Stimulated activated CD8-positive, alpha-beta memory T cell treated with anti-CD3 and anti-CD28 coated beads, Interleukin-4, amount 100 ng/mL, for 24 hours (primary cell): Measurements from ENCODE around the gene UBE2O.
"Not testable (repeated sequence)": the region's sequence is repeated elsewhere in the genome, so short reads cannot be mapped to it uniquely, and the experiment has no call there.

Source experiments
- DNase-seq: peaks from one replicate; pipeline ENCODE4 v3.0.0-alpha.2; 2020; ENCODE audit warnings: low read depth

UBE2O gene

DNA sequence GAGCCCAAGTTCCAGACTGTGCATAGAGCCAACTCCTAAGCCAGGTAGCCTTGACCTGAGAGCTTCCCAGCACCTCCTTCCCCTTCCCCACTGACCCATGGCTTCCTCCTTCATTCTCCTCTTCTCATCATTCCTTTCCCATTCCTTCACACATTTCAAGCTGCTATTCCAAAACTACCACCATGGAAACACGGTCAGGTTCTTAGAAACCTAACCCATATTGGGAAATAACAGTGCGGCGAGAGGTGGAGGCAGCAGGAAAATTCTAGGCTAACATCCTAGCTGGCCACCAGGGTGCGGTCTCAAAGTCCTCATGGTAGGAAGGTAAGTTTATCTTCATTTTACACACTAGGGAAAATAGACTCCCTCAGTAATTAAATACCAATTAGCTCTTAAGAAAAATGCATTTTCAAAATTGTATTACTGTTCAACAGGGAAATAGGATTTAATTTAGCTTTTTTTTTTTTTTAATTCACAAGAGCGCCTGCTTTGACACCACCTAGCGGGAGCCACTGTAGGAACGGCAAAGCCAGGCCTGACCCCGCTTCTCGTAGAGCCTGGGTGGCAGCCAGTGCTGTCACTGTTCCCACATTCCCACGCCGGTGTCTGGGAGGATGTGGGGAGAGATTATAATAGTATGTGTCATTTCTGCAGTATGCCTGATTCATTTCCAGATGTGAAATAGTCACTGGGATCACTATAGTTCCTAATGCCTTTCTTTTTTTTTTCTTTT, 82.5 kb downstream of the UBE2O start:
- no peak for DNase-seq

DNA sequence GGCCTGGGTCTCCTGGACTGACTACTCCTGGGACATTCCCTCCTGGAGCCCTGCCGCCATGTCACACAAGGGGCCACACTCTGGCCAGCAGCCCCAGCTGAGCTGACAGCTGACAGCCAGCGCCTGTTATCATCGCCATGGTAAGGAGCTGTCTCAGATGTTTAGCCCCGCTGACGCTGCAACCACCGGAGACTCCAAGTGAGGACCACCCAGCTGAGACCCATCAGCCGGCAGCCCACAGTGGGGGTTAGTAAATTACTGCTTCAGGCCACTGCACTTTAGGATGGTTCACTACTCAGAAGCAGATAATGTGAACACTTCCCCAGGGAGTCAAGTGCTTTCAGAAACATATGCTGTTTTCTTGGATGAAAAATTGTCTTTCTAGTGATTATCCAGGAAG, 83.1 kb downstream of the UBE2O start:
- no peak for DNase-seq

DNA sequence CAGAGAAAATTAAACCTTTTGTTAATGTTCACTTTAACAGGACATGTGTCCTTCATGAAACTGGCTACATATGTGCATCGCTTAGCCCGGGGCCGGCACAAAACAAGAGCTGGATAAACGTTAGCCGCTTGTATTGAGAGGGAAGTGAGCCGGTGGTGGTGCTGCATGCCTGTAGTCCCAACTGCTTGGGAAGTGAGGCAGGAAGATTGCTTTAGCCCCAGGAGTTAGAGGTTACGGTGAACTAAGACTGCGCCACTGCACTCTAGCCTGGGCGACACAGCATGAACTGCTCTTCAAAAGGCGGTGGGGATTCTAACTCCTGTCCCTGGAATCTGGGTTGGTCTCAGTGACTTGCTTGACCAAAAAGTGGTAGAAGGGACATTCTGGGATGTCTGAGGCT, 83.6 kb downstream of the UBE2O start:
- no peak for DNase-seq

DNA sequence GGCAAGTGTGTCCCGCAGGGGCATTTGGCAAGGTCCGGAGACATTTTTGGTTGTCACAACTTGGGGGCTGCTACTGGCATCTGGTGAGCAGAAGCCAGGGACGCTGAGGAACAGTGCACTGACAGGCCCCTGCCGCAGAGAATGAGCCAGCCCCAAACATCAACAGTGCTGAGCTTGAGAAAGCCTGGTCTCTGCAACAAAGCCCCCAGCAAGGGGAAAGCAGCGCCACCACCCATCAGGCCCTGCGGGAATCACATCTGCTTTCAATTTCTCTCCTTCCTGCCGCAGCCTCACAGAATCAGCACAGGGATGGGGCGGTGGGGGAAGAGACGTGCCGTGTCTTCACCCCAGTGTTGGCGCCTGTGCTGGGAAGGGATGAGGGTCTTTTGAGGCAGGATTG, 84.4 kb downstream of the UBE2O start:
- DNase-seq: no peak

DNA sequence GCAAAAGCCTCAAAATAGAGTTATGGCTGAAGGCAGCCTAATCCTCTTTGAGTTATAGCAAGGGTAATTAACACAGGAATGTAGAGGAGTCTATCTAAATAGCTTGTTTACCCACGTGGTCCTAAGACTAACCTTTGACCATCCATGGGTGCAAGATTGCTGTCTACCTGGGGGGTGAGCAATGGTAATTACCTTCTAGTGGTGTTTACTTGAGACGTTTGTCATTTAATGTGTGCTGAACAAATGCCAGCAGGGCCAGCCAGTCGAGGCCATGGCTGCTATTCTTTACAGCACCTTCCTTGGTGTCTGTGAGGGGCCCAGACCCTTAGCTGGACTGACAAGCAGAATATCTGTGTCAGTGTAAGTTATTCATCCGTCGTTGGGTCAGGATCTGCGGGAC, 85.3 kb downstream of the UBE2O start:
- DNase-seq: no peak

DNA sequence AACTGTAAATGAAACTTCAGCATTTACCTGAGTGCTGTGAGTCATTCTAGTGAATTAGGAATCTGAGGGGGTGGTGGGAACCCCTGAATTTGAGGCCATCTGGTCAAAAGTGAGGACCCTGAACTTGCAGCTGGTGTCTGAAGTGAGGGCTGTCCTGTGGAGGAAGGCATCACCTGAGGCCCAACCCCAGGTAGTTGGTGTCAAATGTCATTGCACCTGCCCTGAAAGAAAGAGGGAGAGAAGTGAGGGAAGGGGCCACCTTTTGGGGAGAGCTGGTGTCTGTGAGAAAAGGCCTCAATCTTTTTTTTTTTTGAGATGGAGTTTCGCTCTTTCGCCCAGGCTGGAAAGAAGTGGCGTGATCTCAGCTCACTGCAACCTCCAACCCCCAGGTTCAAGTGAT, 86.7 kb downstream of the UBE2O start:
- DNase-seq: no peak

DNA sequence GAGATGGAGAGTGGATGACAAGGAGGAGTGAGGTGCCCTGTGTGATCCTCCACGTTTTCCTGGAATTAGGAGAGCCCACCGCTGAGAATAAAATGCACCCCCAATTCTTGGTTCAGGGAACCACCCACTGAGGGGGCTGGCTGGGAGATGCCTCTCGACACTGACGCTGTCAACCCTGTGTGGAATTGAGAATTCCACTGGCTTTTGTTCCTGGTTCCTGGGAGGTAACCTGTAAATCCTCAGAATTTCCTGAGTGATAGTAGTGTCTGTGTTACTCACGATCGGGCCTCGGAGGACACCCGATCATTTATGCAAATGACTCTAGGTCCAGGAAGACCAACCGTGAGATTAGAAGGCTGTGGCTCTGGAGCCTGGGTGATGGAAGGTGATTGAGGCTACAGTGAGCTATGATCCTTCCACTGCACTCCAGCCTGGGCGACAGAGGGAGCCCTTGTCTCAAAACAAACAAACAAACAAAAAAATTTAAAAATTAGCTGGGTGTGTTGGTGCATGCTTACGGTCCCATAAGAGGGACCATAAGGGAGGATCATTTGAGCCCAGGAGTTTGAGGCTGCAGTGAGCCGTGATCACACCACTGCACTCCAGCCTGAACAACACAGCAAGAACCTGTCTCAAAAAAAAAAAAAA, 87.6 kb downstream of the UBE2O start:
- DNase-seq: no peak

DNA sequence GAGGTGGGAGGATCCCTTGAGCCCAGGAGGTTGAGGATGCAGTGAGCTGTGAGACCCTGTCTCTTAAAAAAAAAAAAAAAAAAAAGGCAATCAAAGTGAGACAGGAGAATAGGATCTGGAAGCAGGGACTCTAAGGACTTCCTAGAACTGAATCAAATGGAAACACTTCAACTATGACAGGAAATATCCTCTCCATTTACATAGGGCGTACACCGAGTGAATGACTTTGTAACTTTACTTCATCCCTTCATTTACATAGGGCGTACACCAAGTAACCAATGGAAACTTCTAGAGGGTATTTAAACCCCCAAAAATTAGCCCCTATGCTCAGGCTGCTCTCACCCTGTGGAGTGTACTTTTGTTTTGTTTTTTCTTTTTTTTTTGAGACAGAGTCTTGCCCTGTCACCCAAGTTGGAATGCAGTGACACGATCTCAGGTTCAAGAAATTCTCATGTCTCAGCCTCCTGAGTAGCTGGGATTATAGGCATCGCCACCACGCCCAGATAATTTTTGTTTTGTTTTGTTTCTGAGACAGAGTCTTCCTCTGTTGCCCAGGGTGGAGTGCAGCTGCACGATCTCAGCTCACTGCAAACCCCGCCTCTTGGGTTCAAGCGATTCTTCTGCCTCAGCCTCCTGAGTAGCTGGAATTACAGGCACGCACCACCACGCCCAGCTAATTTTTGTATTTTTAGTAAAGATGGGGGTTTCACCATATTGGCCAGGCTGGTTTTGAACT, 89.7 kb downstream of the UBE2O start:
- DNase-seq: no peak

DNA sequence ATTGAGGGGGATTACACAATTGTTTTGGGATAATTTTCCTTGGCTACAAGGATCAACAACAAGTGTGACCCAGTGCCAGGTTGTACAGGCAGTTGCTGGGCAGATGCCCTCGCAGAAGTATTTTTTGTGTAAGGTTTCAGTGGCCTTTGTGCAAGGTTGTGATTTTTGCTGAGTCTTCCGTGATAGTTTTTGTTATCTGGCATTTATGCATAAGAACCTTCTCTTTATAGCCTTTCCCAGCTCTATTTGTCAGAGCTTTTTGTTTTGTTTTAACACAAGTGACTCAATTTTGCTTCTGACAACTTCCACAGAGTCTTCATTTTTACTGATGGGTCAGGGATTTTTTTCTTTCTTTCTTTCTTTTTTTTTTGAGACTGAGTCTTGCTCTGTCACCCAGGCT, 92.5 kb downstream of the UBE2O start:
- no peak for DNase-seq

DNA sequence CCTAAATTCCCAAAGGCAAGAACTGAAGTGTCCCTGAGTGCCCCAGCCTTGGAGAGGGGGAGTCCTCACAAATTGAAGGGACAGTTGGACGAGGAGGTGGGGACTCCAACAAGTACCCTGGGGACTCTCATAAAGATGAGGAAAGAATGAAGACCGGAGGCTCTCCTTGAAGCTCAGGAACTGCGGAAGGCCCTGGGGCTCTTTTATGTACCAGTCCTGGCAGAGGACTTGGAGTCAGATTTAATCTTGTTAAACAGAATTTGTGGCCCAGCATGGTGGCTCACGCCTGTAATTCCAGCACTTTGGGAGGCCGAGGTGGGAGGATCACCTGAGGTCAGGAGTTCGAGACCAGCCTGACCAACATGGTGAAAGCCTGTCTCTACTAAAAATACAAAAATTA, 93.2 kb downstream of the UBE2O start:
- not testable (repeated sequence) for DNase-seq

DNA sequence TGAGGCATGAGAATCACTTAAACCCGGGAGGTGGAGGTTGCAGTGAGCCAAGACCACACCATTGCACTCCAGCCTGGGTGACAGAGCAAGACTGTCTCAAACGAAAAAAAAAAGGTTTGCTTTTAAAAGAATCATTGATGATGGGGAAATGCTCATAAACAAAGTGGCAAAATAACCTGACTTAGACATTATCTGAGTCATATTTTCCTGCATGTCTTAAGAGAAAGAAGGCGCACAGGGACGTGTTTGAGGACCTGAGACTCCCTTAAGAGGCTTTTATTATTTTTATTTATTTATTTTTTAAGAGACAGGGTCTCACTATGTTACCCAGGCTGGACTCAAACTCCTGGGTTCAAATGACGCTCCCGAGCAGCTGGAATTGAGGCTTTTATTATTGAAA, 93.6 kb downstream of the UBE2O start:
- DNase-seq: no peak

DNA sequence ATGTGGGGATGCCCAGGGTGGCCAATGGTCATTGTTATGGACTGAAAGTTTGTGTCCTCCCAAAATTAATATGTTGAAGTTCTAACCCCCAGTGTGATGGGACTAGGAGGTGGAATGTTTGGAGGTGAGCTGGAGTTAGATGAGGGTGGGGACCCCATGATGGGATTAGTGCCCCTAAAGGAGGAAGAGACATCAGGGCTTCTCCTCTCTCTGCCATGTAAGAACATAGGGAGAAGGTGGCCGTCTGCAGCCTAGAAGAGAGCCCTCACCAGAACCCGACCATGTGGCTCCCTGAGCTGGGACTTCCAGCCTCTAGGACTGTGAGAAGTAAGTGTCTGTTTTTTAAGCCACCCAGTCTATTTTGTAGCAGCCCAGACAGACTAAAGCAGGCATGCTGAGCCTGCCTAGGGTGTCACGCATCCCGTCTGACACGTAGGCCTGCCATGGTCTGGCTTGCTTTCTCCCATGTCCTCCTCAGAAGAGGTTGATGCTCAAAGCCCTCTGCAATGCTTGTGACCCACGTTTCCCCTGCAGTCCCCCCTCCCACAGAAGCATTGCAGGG, 95.3 kb downstream of the UBE2O start:
- DNase-seq: no peak

DNA sequence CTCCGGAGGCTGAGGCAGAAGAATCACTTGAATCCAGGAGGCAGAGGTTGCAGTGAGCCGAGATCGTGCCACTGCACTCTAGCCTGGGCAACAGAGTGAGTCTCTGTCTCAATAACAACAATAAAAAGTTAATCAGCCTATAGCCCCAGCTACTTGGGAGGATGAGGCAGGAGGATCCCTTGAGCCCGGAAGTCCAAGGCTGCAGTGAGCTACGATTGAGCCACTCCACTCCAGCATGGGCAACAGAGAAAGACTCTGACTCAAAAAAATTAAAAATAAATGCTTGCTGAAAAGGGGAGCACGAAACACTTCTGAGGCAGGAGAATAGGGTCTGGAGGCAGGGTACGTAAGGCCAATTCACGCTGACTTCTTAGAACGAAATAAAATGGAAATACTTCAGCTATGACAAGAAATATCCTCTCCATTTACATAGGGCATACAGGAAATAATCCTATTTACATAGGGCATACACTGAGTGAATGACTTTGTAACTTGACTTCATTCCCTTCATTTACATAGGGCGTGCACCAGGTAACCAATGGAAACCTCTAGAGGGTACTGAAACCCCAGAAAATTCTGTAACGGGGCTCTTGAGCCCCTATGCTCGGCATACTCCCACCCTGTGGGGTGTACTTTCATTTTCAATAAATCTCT, 96.0 kb downstream of the UBE2O start:
- DNase-seq: no peak

DNA sequence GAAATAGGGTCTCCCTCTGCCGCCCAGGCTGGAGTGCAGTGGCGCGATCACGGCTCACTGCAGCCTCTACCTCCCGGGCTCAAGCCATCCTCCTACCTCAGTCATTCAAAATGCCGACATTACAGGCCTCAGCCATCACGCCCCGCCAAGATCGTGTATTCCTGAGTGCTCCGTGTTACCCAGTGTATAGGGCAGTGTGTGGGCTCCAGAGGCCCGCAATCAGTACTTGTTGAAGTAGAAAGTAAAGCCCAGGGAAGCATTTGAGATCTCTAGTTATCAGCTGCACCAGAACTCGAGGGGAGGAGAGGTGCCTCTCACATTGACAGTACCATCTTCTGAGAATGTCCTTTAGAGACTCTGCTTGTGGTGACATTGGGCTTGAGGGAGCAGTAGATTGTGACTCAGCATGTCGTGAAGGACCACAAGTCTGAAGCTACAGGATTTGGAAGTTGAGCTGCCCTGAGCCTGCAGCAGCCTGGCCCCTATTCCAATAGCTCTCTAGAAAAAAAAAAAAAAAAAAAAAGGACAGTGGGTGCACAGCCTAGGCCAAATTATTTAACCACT, 98.1 kb downstream of the UBE2O start:
- DNase-seq: no peak

DNA sequence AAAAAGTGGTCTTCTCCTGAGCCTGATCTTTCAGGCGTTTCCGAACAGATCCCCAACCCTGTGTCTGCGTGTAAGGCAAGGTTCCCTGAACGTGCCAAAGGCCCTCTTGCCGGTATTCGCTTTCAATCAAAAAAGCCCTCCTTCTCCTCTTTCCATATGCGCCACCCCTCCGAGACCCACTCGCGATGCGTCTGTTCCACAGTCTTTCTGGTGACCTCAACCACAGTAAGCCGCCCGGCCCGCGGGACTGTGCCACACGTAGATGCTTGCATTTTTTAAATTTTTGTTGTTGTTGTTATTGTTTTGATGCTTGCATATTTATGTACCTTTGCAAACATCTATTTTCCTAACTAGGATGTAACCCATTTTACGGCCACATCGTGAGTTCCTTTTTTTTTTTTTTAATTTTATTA, 98.6 kb downstream of the UBE2O start:
- no peak for DNase-seq

DNA sequence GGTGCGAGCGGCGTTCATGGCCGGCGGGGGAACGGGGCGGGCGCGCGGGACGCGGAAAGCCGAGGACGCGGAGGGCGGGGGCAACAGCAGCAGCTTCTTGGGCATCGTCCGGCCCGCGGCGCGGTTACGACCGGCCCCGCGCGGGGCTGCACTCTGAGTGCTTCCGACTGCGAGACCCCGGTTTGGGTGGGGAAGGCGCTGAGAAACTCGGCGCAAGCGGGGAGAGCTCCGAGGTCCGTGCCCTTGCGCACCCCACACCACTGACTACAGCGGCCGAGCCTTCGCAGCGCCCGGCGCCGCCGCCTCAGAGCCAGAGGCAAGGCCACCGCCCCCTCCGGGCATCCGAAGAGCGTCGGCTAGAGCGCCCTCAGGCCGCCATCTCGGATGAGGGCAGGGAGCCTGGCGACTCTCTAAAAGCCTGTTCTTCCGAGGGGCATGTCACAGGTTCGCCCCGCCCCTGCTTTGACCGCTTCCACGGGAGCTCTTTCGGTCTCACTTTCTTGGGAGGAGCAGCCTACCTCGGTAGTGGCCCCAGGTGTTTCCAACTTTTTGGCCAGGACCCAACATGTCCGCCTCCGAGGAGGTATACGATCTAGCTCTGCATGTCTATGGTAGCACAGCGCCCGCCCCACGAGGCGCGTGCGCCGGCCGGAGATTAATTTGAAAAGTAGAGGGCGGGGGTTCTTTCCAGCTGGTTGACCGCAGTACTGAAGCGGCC, 99.2 kb downstream of the UBE2O start, which contains the start of gene PRPSAP1:
Gene PRPSAP1, minus strand, starts transcription at position 318 of the 718 bp plus-strand sequence. Its CDS starts 213 bp downstream, at position 105.
- peak; percentile 69 for DNase-seq

DNA sequence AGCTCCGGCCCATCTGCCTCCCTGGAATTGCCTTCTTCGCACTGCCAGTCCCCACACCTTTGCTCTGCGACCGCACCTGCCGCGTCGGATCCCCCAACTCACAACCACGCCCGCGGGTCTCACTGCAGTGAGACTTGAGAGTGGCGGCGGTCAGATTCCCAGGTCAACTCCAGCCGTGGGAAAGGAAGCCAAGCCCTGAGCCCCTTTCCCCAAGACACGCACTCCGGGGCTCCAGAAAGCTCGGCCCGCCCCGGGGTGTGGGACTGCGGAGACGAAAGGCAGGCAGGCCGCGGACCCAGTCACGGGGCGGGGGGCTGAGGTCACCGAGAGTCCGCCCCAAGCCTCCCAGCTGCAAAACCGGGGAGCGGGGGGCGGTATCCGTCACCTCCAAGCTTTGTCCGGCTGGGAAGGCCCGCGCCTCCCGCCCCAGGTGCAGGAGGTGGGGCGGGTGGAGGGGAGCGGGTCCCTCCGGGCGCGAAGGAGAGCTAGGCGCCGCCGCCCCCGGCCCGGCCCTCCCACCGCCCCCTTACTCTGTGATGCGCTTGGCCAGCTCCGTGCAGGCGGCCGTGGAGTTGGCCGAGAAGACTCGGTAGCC, 99.9 kb downstream of the UBE2O start:
- no peak for DNase-seq

DNA sequence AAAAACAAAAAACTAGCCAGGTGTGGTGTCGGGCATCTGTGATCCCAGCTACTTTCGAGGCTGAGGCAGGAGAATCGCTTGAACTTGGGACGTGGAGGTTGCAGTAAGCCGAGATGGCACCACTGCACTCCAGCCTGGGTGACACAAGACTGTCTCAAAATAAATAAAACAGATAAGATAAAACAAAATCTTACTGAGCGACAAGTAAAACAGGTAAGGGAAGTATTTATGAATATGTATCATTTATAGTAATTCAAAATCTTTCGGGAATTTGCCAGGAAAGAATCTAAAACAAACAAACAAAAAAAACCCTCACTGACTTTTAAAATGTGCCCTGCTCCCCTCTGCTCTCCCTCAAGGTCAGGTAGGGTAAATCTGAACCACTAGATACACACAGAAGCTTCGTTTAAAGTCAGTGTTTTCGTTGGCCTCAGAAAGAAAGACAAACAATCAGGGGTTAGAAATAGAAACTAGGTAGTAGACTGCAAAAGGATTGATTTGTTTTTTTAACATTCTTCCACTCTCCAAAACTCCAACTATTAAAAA, 101.4 kb downstream of the UBE2O start:
- DNase-seq: no peak

DNA sequence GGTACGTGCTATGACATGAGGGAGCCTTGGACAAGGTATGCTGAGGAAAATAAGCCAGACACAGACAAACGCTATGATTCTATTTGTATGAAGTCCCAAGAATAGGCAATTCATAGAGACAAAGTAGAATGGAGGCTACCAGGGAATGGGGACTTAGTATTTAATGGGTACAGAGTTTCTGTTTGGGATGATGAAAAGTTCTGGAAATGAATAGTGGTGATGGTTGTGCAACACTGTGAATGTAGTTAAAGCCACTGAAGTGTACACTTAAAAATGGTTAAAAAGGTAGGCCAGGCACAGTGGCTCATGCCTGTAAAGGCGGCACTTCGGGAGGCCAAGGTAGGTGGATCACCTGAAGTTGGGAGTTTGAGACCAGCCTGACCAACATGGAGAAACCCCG, 102.5 kb downstream of the UBE2O start:
- DNase-seq: no peak

DNA sequence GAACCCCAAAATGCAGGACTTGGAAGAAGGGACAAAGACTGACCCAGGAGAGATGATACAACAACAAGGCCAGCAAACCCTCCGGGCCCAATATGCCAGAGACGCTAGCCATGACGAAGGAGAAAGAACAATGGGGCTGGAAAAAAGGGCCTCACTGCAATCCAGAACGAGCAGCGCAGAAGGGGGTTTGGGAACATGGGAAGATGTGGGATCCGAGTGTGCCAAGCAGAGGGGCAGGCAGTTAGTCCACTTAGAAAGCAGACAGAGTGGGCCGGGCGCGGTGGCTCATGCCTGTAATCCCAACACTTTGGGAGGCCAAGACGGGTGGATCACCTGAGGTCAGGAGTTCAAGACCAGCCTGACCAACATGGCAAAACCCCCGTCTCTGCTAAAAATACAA, 106.0 kb downstream of the UBE2O start:
- DNase-seq: not testable (repeated sequence)
